ENCODE results near the gene CMC4. TPM values are rescaled to one million over a fixed set of nuclear protein-coding genes. Genes with fewer than 3 reads are reported as not detected.

The CMC4 gene
- total RNA-seq, 6 donors from 2014 or later: 4.4 to 14.9 (median 7.8) TPM

DNA sequence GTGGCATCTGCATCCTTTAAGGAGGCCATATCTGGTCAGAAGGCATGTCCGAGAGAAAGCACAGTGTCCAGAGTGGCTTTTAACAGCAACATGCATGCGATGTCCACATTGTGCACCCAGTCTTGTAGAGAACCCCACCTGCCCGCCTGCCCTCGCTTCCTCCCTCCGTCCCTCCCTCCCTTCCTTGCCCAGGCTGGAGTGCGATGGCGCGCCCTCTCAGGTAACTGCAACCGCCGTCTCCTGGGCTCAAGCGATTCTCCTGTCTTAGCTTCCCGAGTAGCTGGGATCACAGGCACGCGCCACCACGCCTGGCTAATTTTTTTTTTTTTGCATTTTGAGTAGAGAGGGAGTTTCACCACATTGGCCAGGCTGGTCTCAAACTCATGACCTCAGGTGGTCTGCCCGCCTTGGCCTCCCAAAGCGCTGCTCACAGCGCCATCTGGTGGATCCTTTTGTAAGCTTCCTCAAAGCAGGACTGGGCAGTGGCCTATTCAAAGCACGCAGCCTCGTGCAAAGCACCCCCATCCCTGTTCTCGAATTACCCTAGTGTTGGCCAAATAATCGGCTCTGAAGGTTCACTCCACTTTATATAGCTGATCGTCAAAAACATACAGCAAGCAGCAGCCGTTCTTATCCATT, 15.4 kb upstream of the CMC4 start:
- DNase-seq: no peak
- WGBS, 2 donors: 74 to 94% methylated on average over 18 to 24 of the region's 24 CpGs
- TF ChIP-seq POLR2AphosphoS5 (IDR thresholded peaks at IDR 0.05) (no peak), EP300 (IDR thresholded peaks at IDR 0.05) (no peak), POLR2A (IDR thresholded peaks at IDR 0.05) (no peak)
- TF ChIP-seq, protein P1, sequence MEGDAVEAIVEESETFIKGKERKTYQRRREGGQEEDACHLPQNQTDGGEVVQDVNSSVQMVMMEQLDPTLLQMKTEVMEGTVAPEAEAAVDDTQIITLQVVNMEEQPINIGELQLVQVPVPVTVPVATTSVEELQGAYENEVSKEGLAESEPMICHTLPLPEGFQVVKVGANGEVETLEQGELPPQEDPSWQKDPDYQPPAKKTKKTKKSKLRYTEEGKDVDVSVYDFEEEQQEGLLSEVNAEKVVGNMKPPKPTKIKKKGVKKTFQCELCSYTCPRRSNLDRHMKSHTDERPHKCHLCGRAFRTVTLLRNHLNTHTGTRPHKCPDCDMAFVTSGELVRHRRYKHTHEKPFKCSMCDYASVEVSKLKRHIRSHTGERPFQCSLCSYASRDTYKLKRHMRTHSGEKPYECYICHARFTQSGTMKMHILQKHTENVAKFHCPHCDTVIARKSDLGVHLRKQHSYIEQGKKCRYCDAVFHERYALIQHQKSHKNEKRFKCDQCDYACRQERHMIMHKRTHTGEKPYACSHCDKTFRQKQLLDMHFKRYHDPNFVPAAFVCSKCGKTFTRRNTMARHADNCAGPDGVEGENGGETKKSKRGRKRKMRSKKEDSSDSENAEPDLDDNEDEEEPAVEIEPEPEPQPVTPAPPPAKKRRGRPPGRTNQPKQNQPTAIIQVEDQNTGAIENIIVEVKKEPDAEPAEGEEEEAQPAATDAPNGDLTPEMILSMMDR (IDR thresholded peaks at IDR 0.05): peak; percentile 27 to 47 (median 36)
- no peaks in the 10 kb centered on the region for H3K4me1 ChIP-seq
- H3K9me3 ChIP-seq: no peaks in the 10 kb centered on the region
- H3K36me3 ChIP-seq: peaks cover 0 to 11% (median 5%) of the 10 kb centered on the region in 4 donors
- no peaks in the 10 kb centered on the region for H3K27me3 ChIP-seq
- H3K27ac ChIP-seq: no peak overlapping the region
- peak in 1 of 2 donors; percentile 54 for ATAC-seq (ENCODE audit: low FRiP score in 2 of 2)
- no peak overlapping the region for H3K4me3 ChIP-seq

DNA sequence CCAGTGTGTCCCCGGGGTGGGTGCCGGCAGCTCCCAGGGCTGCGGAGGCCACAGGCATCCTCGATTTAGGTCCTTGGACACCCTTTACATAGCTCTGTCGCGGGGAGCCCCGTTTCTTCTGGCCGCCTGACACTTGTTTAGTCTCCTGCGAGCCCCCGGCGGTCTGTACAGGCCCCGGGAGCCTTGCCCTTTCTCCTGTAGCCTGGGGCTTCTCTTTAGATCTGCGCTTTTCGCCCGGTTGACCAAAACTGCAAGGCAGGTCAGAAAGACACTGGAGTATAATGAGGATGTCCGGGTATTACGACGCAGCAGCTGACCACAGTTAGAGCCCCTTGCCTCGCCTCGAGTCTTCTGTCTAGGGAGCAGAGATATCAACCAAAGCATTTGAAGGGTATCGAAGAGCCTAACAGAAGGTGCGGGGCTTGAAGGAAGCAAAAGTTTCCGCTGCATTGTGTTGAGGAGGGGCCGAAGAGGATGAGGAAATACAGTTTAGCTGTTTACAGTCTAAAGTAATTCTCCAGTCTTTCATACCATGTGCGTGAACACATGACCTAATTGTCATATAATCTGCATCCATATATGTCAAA, 851 bp upstream of the CMC4 start:
- no peak for ATAC-seq (ENCODE audit: low FRiP score in 2 of 2)
- WGBS, 2 donors: 6 to 41% methylated on average over 2 to 25 of the region's 25 CpGs
- H3K4me3 ChIP-seq: peak overlapping the region; percentile 42 to 71 (median 64)

DNA sequence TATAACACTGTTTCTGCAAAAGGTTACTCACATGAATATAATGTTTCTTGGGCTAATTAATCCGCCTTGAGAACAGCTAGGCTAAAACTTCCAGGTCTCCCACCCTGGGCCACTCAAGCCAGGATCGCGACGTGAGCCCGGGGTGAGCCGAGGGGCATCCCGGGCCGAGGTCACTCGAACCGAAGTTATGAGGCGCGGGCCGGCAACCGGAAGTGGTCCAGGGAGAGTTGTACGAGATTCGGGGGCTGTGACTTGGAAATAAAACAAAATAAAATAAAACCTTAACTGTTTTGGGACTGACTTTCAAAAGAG, 317 bp downstream of the CMC4 start:
- H3K4me3 ChIP-seq: peak overlapping the region in 3 of 4 donors; percentile 60 to 67 (median 60)
- H3K9me3 ChIP-seq: no peaks in the 10 kb centered on the region
- H3K36me3 ChIP-seq: no peaks in the 10 kb centered on the region
- peaks cover 0 to 9% (median 5%) of the 10 kb centered on the region in 4 donors for H3K4me1 ChIP-seq
- 41% methylated on average over 16 of the region's 16 CpGs; no CpG with 5 or more reads in 1 of the 2 donors for WGBS, 2 donors
- ATAC-seq (ENCODE audit: low FRiP score in 2 of 2) (peak in 1 of 2 donors; percentile 38), DNase-seq (no peak)
- no peaks in the 10 kb centered on the region for H3K27me3 ChIP-seq
- TF ChIP-seq EP300 (IDR thresholded peaks at IDR 0.05) (no peak), POLR2A (IDR thresholded peaks at IDR 0.05) (no peak)
- H3K27ac ChIP-seq: peak overlapping the region; percentile 86 to 91 (median 88)

More for the DNA sequence above, 851 bp upstream of the CMC4 start:
- no peak for TF ChIP-seq EP300 (IDR thresholded peaks at IDR 0.05)
- TF ChIP-seq, protein P1 (IDR thresholded peaks at IDR 0.05): no peak
- Histone ChIP-seq H3K27ac (peak overlapping the region; percentile 83 to 91 (median 86)), H3K9me3 (no peaks in the 10 kb centered on the region), H3K27me3 (no peaks in the 10 kb centered on the region), H3K36me3 (no peaks in the 10 kb centered on the region), H3K4me1 (peaks cover 0 to 9% (median 5%) of the 10 kb centered on the region in 4 donors)
- DNase-seq: peak in 1 of 2 donors; percentile 24

DNA sequence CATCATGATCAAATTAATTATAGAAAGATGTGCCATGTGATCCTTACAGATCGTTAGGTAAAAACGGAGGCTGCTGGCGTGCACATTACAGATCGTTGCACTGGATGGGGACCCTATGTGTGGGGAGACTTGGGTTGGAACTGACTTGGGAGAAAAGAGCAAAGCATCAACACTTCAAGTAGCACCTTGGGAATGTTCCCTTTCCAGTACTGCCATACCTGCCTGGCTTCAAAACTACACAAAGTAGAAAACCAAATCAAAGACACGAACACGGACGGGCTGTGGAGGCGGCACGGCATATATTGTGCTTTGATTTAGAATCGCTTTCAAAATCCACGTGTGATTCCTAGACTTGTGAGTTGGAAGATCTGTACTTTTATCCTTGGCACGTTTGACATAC, 898 bp downstream of the CMC4 start:
- Histone ChIP-seq H3K36me3 (no peaks in the 10 kb centered on the region), H3K27me3 (no peaks in the 10 kb centered on the region), H3K4me3 (peak overlapping the region in 3 of 4 donors; percentile 60 to 67 (median 60)), H3K27ac (peak overlapping the region in 1 of 4 donors; percentile 91), H3K9me3 (no peaks in the 10 kb centered on the region), H3K4me1 (peaks cover 0 to 9% (median 5%) of the 10 kb centered on the region in 4 donors)
- TF ChIP-seq, protein P1 (IDR thresholded peaks at IDR 0.05): no peak
- TF ChIP-seq EP300 (IDR thresholded peaks at IDR 0.05): no peak
- no peak for TF ChIP-seq POLR2AphosphoS5 (IDR thresholded peaks at IDR 0.05)
- no peak for TF ChIP-seq POLR2A (IDR thresholded peaks at IDR 0.05)
- 6 to 40% methylated on average over 12 of the region's 12 CpGs for WGBS, 2 donors
- DNase-seq: no peak
- no peak for ATAC-seq (ENCODE audit: low FRiP score in 2 of 2)

DNA sequence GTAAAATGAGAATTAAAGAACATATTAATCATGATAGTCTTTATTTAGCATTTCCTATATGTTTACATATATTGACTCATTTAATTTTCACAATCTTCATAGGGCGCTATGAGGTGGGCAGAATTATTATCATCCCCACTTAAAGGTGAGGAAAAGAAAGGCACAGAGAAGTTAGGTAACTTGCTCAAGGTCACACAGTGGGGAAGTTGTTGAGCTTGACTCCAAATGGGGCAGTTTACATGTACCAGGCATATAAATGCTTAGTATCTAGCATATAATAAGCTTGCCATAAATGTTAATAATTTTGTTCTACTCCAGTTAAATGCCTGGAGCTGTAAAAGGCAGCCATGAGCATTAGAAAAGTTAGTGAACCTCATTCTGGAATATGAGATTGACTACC, 1.5 kb downstream of the CMC4 start:
- 74 to 100% methylated on average over 1 of the region's 1 CpG for WGBS, 2 donors
- H3K4me1 ChIP-seq: peaks cover 0 to 9% (median 5%) of the 10 kb centered on the region in 4 donors
- peak overlapping the region in 1 of 4 donors; percentile 60 for H3K4me3 ChIP-seq

More for the DNA sequence above, 1.5 kb downstream of the CMC4 start:
- DNase-seq: no peak
- no peak overlapping the region for H3K27ac ChIP-seq
- H3K36me3 ChIP-seq: no peaks in the 10 kb centered on the region
- TF ChIP-seq EP300 (IDR thresholded peaks at IDR 0.05) (no peak), POLR2A (IDR thresholded peaks at IDR 0.05) (no peak), POLR2AphosphoS5 (IDR thresholded peaks at IDR 0.05) (no peak)
- TF ChIP-seq, protein P1 (IDR thresholded peaks at IDR 0.05): no peak
- H3K9me3 ChIP-seq: no peaks in the 10 kb centered on the region
- no peaks in the 10 kb centered on the region for H3K27me3 ChIP-seq
- no peak for ATAC-seq (ENCODE audit: low FRiP score in 2 of 2)
